ENCODE measurements around the gene CROCC.

GRCh38 chr1:16968372-16968771, 46.6 kb downstream of the CROCC start:
- TF ChIP-seq EZH2phosphoT487 (IDR thresholded peaks at IDR 0.05; ENCODE audit: borderline replicate concordance, low read depth, low read length), result no peak
- TF ChIP-seq CTCF (conservative IDR thresholded peaks at IDR 0.05; ENCODE audit: low read length), result no peak
